ENCODE measurements around the gene AASS.
"Not testable (repeated sequence)": the region's sequence is repeated elsewhere in the genome, so short reads cannot be mapped to it uniquely, and the experiment has no call there.

Gene AASS

DNA sequence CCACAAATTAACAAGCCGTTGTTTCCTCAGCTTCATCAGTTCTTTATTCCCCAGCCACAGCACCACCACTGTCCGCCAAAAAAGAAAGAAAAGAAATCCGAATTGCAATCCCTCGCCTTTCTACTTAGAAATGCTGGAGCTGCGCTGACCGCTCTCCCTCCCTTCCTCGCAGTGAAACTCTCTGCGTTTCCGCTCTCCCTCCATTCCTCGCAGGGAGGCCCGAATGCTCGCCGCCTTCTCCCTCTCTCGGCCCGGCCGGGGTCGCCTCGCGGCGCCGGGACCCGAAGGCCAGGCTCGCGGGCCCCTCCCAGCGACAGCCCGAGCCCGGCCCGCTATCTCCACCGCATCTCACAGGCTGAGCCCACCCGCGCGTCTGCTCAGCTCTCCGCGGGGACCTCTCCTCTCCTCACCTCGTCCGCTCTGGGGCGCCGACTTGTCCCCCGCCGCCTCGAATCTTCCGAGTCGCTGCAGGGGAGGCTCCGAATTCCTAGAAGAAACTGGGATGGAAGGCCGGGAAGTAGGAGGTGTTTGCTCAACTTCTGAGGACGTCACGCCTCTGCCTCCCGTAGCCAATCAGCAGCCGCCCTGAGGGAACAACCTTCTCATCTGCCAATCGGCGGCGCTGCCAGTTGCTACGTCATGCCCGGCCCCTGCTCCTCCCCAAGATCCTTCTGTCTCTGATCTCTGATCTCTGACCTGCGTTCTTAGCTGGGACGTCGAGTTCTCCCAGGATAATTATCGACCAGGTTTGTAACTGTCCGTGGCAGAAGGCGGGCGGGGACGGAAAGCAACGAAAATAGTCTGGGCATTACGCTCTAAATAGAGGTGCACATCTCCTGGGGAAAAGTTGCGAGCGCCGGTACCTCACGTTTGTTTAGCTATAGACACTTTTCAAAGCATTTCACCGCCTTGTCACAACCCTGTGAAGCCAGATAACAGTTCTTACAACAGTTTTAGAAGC lies at the start of gene AASS:
AASS (minus strand) TSS at position 499 of the 961 bp plus-strand sequence. CDS start 10,523 bp downstream, outside the sequence.
- peak; percentile 70 to 76 for DNase-seq

DNA sequence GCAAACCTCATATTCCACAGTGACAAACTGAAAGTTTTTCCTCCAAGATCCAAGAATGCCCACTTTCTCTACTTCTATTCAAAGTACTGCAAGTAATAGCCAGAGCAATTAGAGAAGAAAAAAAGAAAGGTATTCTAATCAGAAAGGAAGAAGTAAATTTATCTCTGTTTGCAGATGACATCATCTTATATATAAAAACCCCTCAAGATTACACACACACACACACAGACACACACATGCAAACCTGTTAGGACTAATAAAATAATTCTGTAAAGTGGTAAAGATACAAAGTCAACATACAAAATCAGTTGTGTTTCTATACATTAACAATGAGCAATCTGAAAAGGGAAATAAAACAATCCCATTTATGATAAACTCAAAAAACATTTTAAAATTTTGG lies 44.7 kb upstream of the AASS start:
- no peak for DNase-seq

DNA sequence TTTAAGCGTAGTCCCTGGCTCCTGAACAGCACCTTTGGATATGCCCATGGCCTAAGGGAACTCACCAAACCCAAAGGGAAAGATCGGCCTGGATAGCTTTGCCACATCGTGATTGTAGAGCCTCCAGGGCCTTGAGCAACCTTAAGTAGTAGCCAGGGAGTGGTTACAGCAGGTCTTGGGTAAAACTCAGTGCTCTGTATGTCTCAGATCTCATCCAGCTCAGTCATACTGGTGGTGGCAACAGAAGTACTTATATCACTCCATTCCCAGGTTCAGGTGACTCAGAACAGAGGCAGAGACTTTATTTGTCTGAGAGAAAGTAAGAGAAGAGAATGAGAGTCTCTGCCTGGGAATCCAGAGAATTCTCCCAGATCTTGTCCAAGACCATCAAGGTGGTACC lies 39.1 kb upstream of the AASS start:
- DNase-seq = no peak

DNA sequence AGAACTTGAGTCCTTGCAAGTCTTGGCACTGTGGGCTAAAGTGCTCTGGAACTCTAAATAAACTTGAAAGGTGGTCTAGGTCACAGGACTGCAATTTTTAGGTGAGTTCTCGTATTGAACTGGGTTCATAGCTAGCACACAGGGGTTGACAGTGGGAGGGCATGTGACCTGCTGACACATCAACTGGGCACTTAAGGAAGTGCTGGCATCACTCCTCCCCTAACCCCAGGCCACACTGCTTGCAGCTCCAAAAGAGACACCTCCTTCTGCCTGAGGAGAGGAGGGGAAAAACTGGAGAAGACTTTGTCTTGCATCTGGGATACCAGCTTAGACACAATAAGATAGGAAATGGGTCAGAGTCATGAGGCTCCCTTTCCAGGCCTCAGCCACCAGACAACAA lies 38.0 kb upstream of the AASS start:
- DNase-seq = no peak

DNA sequence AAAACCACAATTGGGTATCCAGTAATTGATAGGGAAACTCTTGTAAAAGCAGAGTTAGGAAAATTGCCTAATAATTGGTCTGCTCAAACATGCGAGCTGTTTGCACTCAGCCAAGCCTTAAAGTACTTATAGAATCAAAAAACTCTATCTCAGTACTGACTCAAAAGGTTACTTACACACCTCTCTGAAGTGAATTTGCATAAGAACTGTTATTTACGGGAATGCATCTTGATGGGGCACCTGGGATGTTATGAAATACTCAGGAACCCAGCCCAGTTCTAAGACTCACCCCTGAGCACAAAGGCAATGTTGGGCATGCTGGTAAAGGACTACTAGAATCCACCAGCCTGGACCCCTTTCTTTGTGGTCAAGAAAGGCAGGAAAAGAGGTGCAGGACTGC lies 28.1 kb upstream of the AASS start:
- not testable (repeated sequence) for DNase-seq

DNA sequence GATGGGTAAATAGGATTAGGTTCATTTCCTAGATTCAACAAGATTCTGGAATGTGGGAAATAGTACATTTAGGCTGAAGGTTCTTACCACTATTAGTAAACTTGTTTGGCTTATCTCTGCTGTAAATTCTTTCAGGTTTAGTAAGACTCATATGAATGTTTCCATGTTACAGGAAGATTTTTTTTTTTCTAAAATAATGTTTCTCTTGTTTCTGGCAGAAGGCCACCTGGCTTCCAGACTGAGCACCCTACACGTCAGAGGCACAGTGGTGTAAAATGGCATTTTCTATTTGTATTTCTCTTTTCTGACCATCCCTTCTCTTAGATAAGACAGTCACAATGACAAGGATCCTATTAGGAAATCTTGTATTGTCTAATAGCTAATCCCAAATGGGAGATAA lies 22.7 kb upstream of the AASS start:
- DNase-seq = no peak

DNA sequence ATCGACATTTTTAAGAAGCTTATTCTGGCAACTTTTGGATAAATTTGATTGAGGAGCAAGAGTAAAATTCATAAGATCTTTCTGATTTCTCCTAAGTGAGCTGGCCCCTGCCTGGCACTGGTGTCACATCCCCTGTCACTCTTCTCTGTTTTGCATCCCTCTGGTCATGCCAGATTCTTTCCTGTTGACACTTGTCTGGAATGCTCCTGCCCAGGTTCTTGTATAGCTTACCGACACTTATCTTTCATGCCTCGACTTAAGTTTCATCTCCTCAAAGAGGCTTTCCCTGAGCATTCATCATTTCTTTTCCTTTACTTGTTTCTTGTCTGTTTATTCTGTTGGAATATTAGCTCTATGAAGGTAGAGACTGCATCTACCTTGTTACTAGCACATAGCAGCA lies 22.2 kb upstream of the AASS start:
- DNase-seq = no peak

DNA sequence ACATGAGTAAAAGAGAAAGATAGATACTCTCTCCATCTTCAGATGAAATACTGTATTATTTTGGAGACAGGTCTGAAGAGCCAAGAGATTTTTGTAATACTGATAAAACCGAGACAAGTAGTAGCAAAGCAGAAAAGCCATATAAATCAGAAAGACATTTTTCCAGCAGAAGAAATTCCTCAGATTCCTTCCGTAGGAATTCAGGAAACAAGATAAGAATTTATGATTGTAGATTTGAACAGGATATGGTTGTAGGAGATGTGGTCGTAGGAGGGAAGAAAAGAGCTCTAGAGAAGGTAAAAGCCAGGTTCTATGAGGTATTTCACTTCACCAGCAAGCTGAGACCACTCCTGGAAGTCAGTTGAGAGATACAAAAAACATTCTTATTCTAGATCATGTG lies 17.6 kb upstream of the AASS start:
- no peak for DNase-seq

DNA sequence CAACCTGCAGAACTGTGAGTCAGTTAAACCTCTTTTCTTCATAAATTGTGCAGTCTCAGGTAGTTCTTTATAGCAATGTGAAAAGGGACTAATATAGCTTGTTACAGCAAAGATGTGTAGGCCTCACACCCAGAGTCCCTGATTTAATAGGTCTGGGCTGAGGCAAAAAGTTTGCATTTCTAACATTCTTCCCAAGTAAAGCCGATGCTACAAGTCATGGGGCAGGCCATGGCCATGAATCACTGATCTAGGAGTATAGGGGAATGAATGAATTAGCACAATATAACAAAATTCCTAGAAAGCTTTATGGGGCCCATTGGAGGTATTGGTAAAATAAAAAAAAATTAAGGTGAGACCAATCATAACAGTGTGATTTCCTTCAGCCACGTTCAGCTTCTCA lies 11.5 kb upstream of the AASS start:
- DNase-seq = no peak

DNA sequence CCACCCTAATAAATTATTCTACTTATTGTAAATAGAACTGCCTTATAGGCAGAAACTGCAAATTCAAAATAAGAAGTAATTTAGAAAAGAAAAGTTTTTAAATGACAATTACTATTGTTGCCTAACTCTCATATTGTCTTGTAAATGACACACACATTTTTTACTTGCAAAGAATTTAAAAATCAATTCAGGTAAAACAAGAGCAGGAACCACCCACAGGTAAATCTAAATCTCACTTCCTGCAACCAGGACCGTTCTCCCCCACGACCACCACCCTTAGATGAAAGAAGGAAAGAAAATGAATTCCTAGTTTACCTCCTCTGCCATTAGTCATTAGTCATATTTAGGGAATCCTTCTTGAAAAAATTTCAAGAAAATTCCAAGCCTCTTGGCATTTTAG lies 4.8 kb upstream of the AASS start:
- DNase-seq = no peak

DNA sequence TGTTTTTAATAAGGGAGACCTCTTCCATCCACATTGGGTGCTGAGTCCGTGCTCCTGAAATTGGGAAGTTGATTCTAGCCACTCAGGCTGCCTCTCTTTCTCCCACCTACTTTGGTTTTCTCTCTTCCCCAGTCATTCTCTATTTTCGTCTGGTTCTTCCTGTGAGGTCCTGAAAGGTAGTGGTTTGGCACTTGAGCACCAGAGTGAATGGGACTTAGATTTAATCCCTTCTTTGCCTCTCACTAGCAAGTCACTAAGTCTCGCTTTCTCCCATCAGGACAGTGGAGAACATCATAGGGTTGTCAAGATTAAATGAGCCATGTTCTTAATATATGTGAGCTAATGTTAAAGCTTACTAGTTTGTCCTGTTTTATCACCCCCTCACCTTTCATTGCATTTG lies 4.0 kb upstream of the AASS start:
- no peak for DNase-seq

DNA sequence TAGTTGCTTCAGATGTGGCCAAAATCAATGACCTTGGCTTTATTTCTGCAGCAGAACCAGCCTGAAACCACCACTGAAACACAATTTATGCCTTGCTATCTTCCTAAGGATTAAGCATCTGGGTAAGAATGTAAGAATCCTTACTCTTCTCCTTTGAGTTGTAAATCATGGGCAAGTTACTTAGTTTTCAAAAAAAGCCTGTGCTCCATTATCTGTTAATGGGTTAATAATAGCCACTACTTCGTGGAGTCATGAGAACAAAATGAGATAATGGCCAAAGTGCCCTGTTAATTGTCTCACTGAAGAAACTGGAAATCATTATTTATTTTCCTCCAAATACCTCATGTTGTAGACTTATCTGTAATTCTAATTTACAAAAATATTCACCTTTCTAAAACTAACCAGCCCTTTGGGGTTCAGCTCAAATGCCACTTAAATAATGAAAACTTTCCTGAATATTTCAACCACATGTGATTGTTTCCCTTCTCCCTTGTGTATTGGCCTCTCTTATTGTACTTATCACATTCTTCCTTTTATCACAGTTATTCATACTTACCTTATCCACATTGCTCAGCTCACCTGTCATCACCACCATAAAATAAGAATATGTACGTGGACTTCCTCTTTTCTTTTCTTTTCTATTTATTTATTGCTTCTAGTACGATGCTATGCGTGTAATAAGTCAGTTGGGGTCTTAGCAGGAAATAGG lies 2.0 kb upstream of the AASS start:
- no peak for DNase-seq

DNA sequence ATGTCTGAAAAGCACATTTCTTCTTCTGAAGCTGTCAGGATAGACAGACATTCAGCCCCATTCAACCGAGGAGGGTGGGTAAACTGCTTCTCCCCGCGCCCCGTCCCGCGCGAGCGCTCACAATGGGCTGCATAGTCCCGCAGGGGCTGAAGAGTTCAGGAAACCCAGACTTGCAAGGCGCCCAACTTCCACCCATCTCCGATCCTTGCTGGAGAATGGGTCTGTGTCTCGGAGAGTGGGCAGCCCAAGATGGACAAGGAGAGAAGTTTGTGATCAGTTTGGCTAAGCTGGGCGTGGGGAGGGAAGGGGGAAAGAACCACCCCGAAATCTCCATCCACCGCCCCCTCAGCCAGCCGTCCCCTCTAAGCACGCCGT lies 686 bp downstream of the AASS start:
- DNase-seq = peak in 1 of 2 experiments; percentile 6

DNA sequence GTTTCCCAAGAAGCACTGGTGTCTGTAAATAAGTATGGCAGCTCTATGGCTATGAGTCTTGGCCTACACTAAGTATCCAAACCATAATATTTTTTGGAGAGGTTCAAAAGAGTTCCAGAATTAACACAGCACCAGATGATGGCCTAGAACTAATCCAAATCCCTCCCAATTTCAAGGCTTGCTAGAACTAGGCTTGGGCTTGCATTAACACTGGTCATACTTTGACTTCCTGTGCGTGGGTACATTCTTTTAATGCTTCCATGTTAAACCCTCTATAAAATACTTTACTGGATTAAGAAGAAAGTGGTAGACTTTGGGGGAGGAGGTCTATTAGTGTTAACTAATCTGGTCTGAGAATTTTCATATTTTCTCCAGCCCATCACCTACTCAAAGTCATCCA lies 3.1 kb downstream of the AASS start:
- DNase-seq = no peak

DNA sequence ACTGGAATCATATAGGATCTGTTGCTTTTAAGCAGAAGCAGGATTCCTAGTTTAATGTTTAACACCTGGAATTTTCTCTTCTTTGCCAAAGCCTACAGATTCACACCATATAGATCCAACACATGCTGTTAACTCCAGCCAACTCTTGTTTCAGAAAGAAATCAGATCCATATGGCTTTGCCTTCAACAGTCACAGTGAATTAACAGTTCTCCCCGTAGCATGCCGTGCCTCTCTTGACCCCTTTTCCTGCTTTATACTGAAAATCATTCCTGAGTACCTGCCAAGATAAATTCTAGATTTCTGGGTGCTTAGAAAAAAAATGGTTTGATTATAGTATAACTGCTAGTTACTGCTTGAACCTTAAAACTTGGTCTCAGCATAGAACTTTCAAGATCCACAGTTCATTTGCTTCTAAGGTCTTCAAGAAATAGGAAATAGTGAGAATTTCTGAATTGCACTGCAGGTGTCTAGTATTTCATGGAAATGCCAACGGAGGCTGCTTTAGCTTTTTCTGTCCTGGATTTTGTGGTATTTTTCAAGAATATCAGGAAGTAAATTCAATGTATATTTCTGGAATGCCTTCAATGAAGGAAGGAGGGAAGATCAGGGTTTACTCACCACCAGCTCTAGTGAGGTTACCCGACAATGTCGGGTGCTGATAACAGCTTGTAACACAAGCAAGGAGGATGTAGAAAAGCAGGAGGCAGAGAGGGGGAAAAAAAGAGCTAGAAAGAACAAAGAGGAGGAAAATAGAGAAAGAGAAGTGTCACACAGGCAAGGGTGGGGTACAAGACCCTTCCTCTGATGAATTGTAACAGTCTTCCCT lies 6.6 kb downstream of the AASS start:
- no peak for DNase-seq

DNA sequence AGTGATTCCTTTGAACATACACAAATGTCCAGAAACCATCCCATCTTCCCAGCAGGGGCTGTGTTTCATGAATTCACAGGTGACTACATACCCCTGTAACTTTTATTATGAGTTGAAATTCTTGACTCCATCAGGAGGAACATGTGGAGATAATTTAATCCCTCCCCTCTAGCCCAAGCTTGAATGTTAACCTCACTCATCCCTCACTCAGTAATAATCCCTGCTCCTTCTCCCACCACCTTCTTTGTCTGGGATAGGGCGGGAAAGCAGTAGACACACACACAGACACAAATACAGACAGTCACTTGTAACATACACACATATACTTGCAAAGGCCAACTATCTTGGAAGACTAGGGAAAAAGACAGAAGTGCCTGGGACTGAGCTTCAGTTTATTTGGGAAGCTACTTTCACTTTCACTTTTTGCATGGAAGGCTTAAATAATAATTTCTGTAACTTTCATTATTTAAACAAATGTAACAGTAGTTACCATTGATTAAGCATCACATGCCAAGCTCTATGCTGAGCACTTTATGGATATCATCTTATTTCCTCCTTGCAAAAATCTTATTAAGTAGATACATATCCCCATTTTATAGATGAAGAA lies 7.3 kb downstream of the AASS start:
- DNase-seq = no peak

DNA sequence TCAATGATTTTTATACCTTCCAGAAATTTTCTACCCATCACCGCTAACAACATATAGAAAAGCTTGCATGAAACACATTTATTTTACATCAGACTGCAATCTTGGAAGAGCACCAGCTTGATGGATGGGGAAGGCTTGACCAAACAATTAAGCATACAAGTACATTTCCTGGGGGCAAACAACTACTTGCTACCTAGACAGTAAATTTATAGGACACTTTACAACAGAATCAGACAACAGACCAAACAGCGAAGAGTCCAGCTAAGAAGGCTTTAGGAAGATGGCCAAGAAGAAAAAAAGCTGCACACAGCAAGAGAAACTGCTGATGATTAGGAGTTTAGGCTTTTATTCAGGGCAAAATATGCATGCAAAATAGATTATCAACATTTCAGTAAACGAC lies 8.0 kb downstream of the AASS start:
- DNase-seq = no peak

DNA sequence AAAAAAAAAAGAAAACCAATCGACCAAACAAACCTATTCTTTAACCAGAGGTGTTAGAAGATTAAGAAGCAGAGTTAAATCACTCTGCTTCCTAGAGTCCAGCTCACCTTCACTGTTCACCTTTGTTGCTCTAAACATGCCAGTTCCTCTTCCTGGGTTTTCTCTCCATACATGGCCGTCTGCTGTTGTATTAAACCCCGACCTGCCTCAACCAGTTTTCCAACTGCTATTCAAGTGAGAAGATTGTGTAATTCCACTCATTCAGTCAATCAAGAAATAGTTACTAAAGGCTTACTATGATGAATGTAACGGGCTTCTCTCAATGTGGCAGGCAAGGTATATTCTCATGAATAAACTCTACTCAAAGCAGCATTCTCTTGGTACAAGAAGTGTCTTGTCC lies 8.8 kb downstream of the AASS start:
- DNase-seq = no peak

DNA sequence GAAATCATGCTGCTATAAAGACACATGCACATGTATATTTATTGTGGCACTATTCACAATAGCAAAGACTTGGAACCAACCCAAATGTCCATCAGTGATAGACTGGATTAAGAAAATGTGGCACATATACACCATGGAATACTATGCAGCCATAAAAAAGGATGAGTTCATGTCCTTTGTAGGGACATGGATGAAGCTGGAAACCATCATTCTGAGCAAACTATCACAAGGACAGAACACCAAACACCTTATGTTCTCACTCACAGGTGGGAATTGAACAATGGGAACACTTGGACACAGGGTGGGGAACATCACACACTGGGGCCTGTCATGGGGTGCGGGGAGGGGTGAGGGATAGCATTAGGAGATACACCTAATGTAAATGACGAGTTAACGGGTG lies 9.3 kb downstream of the AASS start:
- not testable (repeated sequence) for DNase-seq

DNA sequence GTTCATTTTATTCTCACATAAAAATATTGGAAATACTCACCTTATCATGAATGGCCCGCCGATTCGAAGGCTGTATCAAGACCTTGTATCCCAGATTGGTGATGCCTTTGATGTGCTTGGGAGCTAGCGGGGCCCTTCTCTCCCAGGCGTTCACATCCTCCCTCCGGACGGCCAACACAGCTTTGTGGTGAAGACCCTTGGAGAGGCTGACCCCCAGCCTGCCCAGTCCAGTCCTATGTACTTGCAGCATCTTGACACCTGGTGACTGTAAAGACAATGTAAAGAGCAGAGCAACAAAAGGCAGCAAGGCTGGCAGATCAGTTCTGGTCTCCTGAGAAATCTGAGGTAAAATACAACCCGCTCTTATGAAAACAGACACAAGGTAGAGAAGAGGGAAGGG lies 10.6 kb downstream of the AASS start:
- DNase-seq = no peak

DNA sequence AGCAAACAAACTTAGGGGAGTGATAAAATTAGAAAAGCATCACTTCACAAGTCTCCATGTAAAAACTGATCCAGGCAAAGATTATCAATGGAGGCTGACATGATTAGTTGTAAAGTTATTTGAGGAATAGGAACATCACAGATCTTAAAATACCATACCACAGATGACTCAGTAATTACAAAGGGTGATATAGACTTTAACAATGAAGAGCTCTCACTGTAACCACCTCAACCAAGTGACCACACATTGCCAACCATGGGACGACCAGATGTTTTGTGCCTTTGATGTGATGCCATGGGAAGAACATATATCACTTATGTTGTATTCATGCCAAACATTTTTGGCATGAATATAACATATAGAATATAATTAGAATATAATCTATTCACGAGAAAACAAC lies 11.7 kb downstream of the AASS start:
- DNase-seq = no peak

DNA sequence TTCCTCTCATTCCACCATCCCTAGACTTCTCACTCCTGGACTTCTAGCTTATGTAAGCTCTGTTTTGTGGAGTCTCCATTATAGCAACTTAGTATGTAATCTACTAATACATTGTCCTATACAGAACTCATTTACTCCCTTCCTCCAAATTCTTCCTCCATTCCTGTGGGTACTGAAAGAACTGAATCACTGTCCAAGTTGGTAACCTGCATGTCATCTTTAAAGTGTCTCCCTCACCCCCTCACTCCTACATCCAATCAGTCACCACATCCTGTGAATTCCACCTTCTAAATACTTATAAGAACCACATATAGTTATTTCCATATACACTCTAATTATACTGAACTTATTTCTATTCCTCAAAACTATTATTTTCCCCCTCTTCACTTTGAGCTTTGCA lies 20.3 kb downstream of the AASS start:
- no peak for DNase-seq

DNA sequence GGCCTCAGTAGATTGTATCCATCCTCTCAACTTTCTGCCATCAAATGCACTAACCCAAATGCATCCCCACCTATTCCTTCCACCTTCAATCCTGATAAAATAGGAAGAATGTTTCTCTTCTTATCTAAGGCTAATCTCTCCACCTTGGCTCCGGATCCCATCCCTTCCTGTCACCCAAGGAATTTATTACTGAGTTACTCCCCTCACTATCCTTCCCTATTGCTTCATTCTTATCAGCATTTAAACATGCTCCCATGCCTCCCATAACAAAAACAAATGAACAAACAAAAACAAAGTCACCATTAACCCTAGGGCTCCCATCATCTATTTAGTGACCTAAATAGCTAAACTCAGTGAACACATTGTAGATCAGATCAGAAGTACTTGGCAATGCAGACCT lies 25.3 kb downstream of the AASS start:
- no peak for DNase-seq
